Hepatocyte (in vitro differentiated cells): ENCODE data around the gene HRCT1. TPM values are rescaled to one million over a fixed set of nuclear protein-coding genes. Genes with fewer than 3 reads are reported as not detected.

Experiments
- DNase-seq: peaks from one replicate; pipeline ENCODE4 v3.0.0-alpha.2; 2016; ENCODE audit warnings: low spot score
- H2AFZ ChIP-seq: fragments of 200-600 bp; sonication (generic); 2 replicates; pipeline ENCODE4 v1.6.0; 2016; ENCODE audit warnings: antibody characterized with exemption, mild to moderate bottlenecking
- H3K27ac ChIP-seq: fragments of 200-600 bp; sonication (generic); 2 replicates; pipeline ENCODE4 v1.5.1; 2016; ENCODE audit warnings: mild to moderate bottlenecking
- H3K27me3 ChIP-seq: fragments of 200-600 bp; sonication (generic); 2 replicates; pipeline ENCODE4 v1.6.1; 2016
- H3K36me3 ChIP-seq: fragments of 200-600 bp; sonication (generic); replicated peaks from 2 replicates; pipeline ENCODE4 v1.5.1; 2016; ENCODE audit warnings: low read depth; ENCODE audit not compliant: insufficient read depth
- H3K4me1 ChIP-seq: fragments of 200-600 bp; sonication (generic); 2 replicates; pipeline ENCODE4 v1.5.1; 2016; ENCODE audit warnings: mild to moderate bottlenecking, moderate library complexity; ENCODE audit not compliant: insufficient read depth
- H3K4me2 ChIP-seq: fragments of 200-600 bp; sonication (generic); 2 replicates; pipeline ENCODE4 v1.6.0; 2016
- H3K4me3 ChIP-seq: fragments of 200-600 bp; sonication (generic); 2 replicates; pipeline ENCODE4 v1.5.1; 2016; ENCODE audit warnings: mild to moderate bottlenecking
- H3K79me2 ChIP-seq: fragments of 200-600 bp; sonication (generic); 2 replicates; pipeline ENCODE4 v1.6.0; 2017; ENCODE audit warnings: mild to moderate bottlenecking
- H3K9me2 ChIP-seq: fragments of 200-600 bp; sonication (generic); replicated peaks from 2 replicates; pipeline ENCODE4 v1.6.0; 2017; ENCODE audit warnings: mild to moderate bottlenecking; ENCODE audit not compliant: insufficient read depth
- H3K9me3 ChIP-seq: fragments of 200-600 bp; sonication (generic); 2 replicates; pipeline ENCODE4 v1.5.1; 2016; ENCODE audit warnings: low read depth, mild to moderate bottlenecking
- H4K20me1 ChIP-seq: fragments of 200-600 bp; sonication (generic); 2 replicates; pipeline ENCODE4 v1.6.0; 2016; ENCODE audit warnings: mild to moderate bottlenecking; ENCODE audit not compliant: insufficient read depth, poor library complexity, severe bottlenecking
- CTCF ChIP-seq: fragments of 200-600 bp; sonication (generic); IDR thresholded peaks from 2 replicates; pipeline ENCODE4 v1.5.1; 2016; ENCODE audit warnings: antibody characterized with exemption, mild to moderate bottlenecking; ENCODE audit not compliant: poor library complexity
- EZH2 ChIP-seq: fragments of 200-600 bp; sonication (generic); IDR thresholded peaks from 2 replicates; pipeline ENCODE4 v1.6.1; 2016; ENCODE audit warnings: antibody characterized with exemption, mild to moderate bottlenecking, borderline replicate concordance
- EZH2phosphoT487 ChIP-seq: fragments of 200-600 bp; sonication (generic); IDR thresholded peaks from one replicate; pipeline ENCODE4 v1.6.1; 2018; ENCODE audit warnings: antibody characterized with exemption, mild to moderate bottlenecking, low read depth, moderate library complexity; ENCODE audit not compliant: unreplicated experiment, severe bottlenecking
- WGBS: methylation state at CpG from one replicate; pipeline ENCODE4 v1.1.6; 2016; ENCODE audit warnings: low lambda C conversion rate; ENCODE audit errors: missing lambda C conversion rate; 5-methylcytosine and 5-hydroxymethylcytosine counted together
- polyA plus RNA-seq: library from polyadenylated mRNA; unstranded; fragments of >200 nt; fragmentation: Nextera tagmentation; extraction: Ambion mirVana; gene quantifications from 2 replicates; pipeline ENCODE4 v1.2.1, GENCODE V29; 2016
- total RNA-seq: library from RNA; depleted of rRNA; stranded (reverse); fragments of >200 nt; gene quantifications from 2 replicates; pipeline ENCODE4 v1.2.3, GENCODE V29; 2014

HRCT1 gene
- total and polyA plus RNA-seq, 2 experiments from 2014 or later: 0.90 to 1.8 TPM

DNA sequence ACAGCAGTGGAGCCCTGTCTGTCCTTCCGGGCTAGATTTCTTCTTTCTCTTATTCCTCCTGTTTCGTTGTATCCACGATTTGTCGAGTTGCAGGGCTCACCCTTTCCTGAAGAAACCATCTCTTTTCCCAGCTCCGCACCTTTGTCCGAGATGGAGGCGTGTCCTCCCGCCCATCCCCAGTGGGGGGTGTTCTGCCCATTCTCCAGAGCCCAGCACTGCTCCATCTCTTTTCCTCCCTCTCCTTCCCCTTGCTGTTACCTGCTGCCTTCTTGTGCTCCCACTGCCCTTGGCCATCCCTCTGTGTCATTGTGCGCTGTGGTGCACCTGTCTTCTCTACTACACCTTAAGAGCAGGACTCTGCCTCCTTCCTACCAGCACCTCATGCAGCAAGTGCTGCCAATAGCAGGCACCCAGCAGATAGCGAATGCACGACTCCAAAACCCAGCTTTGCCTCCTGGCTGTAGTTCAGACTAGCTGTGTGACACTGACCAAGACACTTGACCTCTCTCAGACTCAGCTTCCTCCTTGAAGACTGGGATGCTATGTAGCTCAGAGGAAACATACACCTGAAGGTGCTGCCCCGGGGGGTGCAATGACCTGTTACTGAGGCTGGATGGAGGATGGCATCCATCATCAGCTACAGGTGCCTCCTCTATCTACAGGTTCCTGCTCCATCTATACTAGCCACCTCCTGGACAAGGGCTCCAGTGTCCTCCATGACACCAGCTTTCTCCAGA, 44.7 kb upstream of the HRCT1 start:
- DNase-seq: no peak
- Histone ChIP-seq H3K36me3 (no peaks in the 10 kb centered on the region), H3K9me2 (no peaks in the 10 kb centered on the region), H3K79me2 (no peaks in the 10 kb centered on the region), H3K4me1 (no peaks in the 10 kb centered on the region), H3K4me3 (no peak overlapping the region), H4K20me1 (no peaks in the 10 kb centered on the region), H3K9me3 (no peaks in the 10 kb centered on the region), H3K27ac (no peak overlapping the region), H3K4me2 (no peak overlapping the region), H2AFZ (no peak overlapping the region), H3K27me3 (peaks cover 4% of the 10 kb centered on the region)
- 73% methylated on average over 12 of the region's 12 CpGs for WGBS
- TF ChIP-seq CTCF (no peak), EZH2 (no peak), EZH2phosphoT487 (no peak)

GRCh38 chr9:35862328-35862727, 43.7 kb upstream of the HRCT1 start:
- no peak for DNase-seq
- Histone ChIP-seq H3K4me2 (no peak overlapping the region), H3K9me3 (no peaks in the 10 kb centered on the region), H3K9me2 (no peaks in the 10 kb centered on the region), H3K4me1 (no peaks in the 10 kb centered on the region), H3K27ac (no peak overlapping the region), H2AFZ (no peak overlapping the region), H4K20me1 (no peaks in the 10 kb centered on the region), H3K27me3 (peaks cover 4% of the 10 kb centered on the region), H3K4me3 (no peak overlapping the region), H3K36me3 (no peaks in the 10 kb centered on the region), H3K79me2 (no peaks in the 10 kb centered on the region)
- 84% methylated on average over 4 of the region's 4 CpGs for WGBS
- TF ChIP-seq EZH2: no peak
- no peak for TF ChIP-seq CTCF
- TF ChIP-seq EZH2phosphoT487: no peak

DNA sequence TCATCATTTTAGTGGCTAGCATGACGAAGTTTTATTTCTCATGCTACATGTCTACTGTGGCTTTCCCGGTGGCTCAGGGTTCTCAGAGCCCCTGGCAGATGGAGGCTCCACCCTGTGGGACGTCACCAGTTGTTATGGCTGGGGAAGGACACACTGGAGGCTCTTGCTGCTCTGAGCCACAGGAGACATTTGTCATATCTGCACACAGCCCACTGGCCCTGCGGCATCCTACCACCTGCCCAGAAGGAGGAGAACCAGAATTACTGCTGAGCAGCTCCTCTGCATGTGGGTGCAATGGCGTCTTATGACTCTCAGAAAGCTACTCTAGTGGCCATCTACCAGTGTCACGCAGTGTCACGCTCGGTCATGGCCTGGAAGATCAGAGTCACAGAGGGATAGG, 42.4 kb upstream of the HRCT1 start:
- TF ChIP-seq EZH2phosphoT487 (no peak), CTCF (no peak), EZH2 (no peak)
- H3K27me3 ChIP-seq: peaks cover 4% of the 10 kb centered on the region
- H3K4me3 ChIP-seq: no peak overlapping the region
- 79% methylated on average over 8 of the region's 8 CpGs for WGBS
- H3K36me3 ChIP-seq: no peaks in the 10 kb centered on the region
- DNase-seq: no peak
- no peaks in the 10 kb centered on the region for H3K9me3 ChIP-seq
- H2AFZ ChIP-seq: no peak overlapping the region
- H3K79me2 ChIP-seq: no peaks in the 10 kb centered on the region
- no peak overlapping the region for H3K4me2 ChIP-seq
- no peak overlapping the region for H3K27ac ChIP-seq
- H3K4me1 ChIP-seq: no peaks in the 10 kb centered on the region
- no peaks in the 10 kb centered on the region for H3K9me2 ChIP-seq
- no peaks in the 10 kb centered on the region for H4K20me1 ChIP-seq
